CD4-positive, alpha-beta T cell treated with Interleukin-6 for 4 hours (primary cell): ENCODE results near the gene SFXN5.
"Not testable (repeated sequence)": the region's sequence is repeated elsewhere in the genome, so short reads cannot be mapped to it uniquely, and the experiment has no call there.

Source experiments
- DNase-seq: peaks from one replicate; pipeline ENCODE4 v3.0.0-alpha.2; 2020; ENCODE audit warnings: mixed read lengths

Gene SFXN5

GRCh38 chr2:73076701-73077423, 5.3 kb upstream of the SFXN5 start:
- DNase-seq = no peak

GRCh38 chr2:73075477-73076373, 4.2 kb upstream of the SFXN5 start:
- DNase-seq = no peak

- DNase-seq = no peak
Observed at GRCh38 chr2:73074110-73075069, 2.9 kb upstream of the SFXN5 start.

GRCh38 chr2:73072416-73072815, 904 bp upstream of the SFXN5 start:
- no peak for DNase-seq

- DNase-seq = peak; percentile 26
Observed at GRCh38 chr2:73072129-73072395, 550 bp upstream of the SFXN5 start.

- DNase-seq = peak; percentile 45
Observed at GRCh38 chr2:73070643-73071359, 711 bp downstream of the SFXN5 start.

- no peak for DNase-seq
Observed at GRCh38 chr2:73069855-73070642, 1.5 kb downstream of the SFXN5 start.

- DNase-seq = no peak
Observed at GRCh38 chr2:73069041-73069854, 2.3 kb downstream of the SFXN5 start.

- no peak for DNase-seq
Observed at GRCh38 chr2:73068147-73068546, 3.4 kb downstream of the SFXN5 start.

GRCh38 chr2:73067043-73067442, 4.5 kb downstream of the SFXN5 start:
- DNase-seq = no peak

GRCh38 chr2:73065070-73065469, 6.4 kb downstream of the SFXN5 start:
- not testable (repeated sequence) for DNase-seq

- DNase-seq = no peak
Observed at GRCh38 chr2:73063909-73064875, 7.3 kb downstream of the SFXN5 start.

- no peak for DNase-seq
Observed at GRCh38 chr2:73063472-73063871, 8.0 kb downstream of the SFXN5 start.

- DNase-seq = no peak
Observed at GRCh38 chr2:73059106-73059505, 12.4 kb downstream of the SFXN5 start.

GRCh38 chr2:73054980-73055379, 16.5 kb downstream of the SFXN5 start:
- DNase-seq = no peak

GRCh38 chr2:73053316-73054114, 18.0 kb downstream of the SFXN5 start:
- DNase-seq = no peak

- DNase-seq = no peak
Observed at GRCh38 chr2:73050121-73050545, 21.4 kb downstream of the SFXN5 start.
